HL-60/S4 treated with retinoic acid at 250 ng/mL for 4 days and 3 days (cell line): ENCODE data around the gene RNF222.
"Not testable (repeated sequence)": the region's sequence is repeated elsewhere in the genome, so short reads cannot be mapped to it uniquely, and the experiment has no call there.

Experiments
- in situ Hi-C: fragments of 300-500 bp; cut with MboI; formaldehyde crosslinking; loops from 2 replicates; pipeline ENCODE4 v1.7.0; 2022; ENCODE audit warnings: low sequenced_read_pairs

Gene RNF222

GRCh38 chr17:8353736-8354135, 43.9 kb downstream of the RNF222 start:
- in situ Hi-C loops: no loop called here

- in situ Hi-C loops: no loop called here
Measured at GRCh38 chr17:8350339-8350738, 47.3 kb downstream of the RNF222 start.

DNA sequence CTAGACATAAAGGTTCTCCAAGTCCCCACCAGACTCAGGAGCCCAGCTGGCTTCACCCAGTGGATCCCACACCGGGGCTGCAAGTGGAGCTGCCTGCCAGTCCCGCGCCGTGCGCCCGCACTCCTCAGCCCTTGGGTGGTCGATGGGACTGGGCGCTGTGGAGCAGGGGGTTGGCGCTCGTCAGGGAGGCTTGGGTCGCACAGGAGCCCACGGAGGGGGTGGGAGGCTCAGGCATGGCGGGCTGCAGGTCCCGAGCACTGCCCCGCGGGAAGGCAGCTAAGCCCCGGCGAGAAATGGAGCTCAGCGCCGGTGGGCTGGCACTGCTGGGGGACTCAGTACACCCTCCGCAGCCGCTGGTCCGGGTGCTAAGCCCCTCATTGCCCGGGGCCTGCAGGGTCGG, 50.6 kb downstream of the RNF222 start:
- in situ Hi-C loops: not testable (repeated sequence)

- in situ Hi-C loops: no loop called here
Measured at GRCh38 chr17:8345951-8346665, 51.5 kb downstream of the RNF222 start.

DNA sequence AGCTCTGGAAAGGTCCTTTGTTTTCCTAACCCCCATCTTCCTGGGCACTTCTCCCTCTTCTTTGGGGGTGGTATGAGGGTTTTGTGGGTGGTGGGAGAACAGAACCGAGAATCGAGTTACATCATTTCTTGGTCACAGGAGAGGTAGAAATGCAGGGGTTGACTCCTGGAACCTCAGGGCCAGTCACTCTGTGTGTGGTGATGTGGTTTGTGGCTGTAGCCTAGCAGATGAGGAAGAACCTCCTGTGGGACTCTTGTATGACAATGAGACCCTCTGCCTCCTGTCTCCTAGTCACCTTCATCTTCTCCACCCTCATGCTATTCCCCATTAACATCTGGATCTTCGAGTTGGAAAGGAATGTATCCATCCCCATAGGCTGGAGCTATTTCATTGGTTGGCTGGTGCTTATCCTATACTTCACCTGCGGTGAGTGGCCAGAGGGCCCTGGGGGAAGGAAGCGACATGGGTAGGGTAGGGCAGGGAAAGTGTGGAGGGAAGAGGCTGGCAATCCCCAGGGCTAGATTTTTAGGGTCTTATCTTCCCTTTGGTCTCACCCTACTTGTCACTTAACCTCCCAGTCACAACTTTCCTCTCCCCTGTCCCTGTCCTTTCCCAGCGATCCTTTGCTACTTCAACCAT, 52.5 kb downstream of the RNF222 start:
- in situ Hi-C loops: no loop called here

- in situ Hi-C loops: no loop called here
Measured at GRCh38 chr17:8341456-8341855, 56.2 kb downstream of the RNF222 start.
